Medulla oblongata (tissue), 1 donor: Measurements from ENCODE around the gene MAP4K5.
A peak's percentile ranks its signal among the peaks of the same experiment; 100 is the strongest.

Experiments used
- DNase-seq: peaks from one replicate; pipeline ENCODE4 v3.0.0-alpha.2; 2015; ENCODE audit errors: extremely low spot score

MAP4K5 gene

DNA sequence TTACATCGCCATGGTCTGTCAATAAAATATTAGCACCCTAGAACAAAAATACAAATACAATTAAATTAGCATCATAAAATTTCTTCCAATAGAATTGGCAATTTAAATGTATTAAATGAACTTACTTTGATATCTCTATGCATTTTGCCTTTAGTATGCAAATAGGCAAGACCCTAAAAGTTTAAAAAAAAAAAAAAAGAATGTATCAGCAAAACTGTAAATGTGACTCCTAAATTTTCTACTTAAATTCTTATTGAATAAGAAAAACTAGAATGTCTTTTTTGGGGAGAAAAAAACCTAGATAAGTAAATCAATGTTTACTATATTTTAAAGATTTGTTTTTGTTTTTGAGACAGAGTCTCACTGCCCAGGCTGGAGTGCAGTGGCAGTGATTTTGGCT is 56.2 kb downstream of the MAP4K5 start:
- DNase-seq: no peak

DNA sequence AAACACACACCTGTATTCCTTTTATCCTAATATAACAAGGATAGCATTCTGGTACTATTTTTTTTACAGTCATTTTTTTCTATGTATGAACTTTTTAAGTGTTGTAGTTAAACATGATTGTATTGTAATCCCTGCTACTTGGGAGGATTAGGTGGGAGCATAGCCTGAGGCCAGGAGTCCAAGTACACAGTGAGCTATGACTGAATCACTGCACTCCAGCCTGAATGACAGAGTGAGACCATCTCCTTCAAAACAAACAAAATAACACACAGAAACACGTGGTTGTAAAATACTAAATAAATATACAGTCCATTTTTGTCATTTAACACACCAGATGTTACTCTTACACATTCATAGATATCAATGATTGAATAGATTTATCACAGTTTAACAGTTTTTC is 56.9 kb downstream of the MAP4K5 start:
- no peak for DNase-seq

DNA sequence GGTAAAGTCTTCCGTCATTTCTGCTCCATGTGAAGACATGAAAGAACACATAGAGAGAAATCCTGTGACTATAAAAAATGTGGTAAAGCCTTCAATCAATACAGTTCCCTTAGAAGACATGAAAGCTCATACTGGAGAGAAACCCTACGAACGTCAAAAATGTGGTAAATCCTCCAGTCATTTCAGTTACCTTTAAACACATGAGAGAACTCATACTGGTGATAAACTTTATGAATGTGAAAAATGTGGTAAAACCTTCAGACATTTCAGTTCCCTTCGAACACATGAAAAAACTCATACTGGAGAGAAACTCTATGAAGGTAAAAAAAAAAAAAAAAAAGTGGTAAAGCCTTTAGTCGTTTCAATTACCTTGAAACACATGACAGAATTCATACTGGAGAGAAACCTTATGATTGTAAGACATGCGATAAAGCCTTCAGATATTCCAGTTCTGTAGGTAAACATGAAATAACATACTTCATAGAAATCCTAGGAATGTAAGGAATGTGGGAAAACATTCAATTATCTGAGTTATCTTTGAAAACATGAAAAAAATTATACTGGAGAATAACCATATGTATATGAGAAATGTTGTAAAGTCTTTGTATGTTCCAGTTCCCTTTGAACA is 60.4 kb downstream of the MAP4K5 start:
- no peak for DNase-seq

DNA sequence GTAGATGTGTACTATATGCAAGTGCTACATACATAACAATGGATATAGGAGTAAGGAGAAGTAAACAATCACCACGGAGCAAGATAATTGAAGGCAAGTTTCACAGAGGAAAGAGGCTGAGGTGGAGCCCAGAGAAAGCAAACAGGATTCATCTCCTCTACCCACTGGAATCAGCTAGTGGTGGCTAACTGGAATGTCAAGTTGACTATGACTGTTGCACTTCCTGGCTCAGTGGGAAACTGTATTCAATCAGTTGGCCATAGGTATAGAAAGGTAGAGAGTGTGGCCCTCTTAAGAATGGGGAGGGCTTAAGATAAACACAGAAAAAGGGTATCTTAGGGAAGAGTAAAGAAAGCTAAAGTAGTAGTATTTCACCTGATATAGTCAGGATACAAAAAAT is 62.4 kb downstream of the MAP4K5 start:
- no peak for DNase-seq

DNA sequence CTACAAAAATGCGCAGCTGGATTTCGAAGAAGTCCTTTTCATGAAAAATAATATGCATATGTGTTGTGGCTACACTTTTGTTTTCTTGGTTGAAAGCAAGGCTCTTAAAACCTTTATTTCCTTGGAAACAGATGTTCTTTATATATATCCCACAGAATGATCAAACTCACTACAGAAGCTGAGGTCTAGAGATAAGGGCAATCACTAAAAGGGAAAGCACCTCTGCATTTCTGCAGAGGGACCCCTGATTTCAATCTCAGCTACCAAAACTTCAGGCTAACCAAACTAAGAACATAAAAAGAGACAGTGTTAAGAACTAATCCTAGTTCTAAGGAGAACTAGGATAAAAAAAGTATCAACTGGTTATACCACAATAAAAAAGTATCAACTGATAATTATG is 70.3 kb downstream of the MAP4K5 start:
- DNase-seq: no peak

DNA sequence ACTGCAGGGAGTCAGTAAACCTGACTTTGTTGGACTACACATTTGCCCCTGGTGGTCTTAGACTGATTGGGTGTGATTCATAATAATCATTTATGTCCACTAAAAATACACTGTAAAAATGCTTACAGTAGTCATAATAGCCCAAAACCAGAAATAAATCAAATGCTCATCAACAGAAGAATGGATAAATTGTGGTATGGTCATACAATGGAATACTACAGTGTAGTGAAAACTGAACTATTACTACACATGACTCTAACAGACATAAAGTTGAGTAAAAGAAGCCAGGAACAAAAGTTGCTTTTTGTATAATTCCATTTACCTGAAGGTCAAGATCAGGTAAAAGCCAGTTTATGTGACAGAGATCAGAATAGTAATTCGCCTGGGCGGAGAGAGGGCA is 78.5 kb downstream of the MAP4K5 start:
- DNase-seq: no peak

DNA sequence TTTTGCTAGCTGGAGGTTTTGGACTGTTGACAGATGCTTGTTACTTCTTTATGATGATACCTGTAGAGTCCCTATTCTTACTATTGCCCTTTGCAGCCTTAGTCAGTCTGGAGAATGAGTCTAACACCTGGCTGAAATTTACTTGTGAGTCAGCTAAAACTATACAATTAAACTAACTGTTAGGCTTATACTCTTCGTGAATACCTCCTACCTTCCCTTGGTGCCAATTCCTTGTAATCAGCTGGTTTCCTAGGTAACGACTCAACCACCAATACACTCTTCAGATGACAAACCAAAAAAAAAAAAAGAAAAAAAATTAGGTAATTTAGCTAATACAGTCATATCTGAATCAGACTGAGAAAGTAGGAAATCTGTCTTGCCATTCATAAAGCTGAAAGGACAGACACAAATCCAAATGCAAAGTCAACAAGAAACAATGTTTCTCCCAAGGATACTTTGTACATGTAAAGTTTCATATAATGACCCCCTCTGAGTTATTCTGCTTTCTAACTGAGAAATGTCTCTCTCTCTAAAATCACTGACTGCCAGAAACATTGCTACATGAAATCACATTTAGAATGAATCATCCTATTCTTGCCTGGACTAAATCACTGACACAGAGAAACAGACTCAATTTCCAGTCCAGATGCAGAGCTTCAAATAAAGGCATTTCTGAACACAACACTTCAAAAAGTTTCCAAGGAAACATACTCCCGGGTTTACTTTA is 79.2 kb downstream of the MAP4K5 start:
- peak; percentile 6 for DNase-seq

DNA sequence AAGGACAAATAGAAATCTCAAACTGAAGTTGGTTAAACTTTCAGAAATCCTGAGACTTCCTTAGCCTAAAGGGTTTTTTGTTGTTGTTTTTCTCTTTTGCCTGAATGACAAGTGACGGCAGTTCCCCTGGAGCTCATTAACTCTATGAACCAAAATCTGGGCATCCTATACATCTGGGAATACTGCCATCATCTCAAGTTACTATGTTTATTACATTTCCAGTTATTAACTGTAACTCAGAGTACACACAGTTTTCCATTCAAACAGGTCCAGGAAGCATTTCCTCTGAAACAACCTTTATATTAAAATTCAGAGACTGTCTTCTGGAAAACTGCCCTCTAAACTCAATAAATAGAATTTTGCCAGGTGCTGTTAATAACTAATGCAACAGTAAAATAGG is 80.1 kb downstream of the MAP4K5 start:
- DNase-seq: no peak

DNA sequence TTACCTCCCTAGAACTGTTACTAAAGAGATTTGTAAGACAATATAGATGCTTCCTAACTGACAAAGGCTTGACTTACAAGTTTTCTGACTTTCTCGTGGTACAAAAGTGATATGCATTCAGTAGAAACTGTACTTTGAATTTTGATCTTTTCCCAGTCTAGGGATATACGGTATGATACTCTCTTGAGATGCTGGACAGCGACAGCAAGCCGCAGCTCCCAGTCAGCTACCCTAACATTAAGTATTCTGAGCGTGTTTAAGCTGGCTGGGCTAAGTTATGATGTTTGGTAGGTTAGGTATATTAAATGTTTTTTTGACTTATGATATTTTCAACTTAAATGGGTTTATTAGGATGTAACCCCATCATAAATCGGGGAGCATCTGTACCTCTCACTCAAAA is 80.5 kb downstream of the MAP4K5 start:
- no peak for DNase-seq

DNA sequence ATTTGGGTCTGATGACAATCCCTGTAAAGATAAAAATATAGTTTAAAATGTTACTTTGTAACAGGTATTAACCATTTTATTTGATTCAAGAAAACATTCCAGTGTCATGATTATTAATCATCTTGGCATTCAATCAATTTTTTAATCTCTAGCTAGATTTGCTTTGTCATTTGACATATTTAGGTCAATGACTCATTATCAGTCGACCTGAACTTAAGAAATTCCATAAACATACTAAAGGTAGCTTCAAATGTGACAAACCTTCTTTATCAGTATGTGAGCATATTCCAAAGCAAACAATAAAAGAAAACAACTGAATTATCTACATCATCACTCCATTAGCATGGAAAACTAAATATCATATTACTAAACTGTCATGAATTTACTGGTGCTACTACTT is 84.9 kb downstream of the MAP4K5 start:
- DNase-seq: no peak

DNA sequence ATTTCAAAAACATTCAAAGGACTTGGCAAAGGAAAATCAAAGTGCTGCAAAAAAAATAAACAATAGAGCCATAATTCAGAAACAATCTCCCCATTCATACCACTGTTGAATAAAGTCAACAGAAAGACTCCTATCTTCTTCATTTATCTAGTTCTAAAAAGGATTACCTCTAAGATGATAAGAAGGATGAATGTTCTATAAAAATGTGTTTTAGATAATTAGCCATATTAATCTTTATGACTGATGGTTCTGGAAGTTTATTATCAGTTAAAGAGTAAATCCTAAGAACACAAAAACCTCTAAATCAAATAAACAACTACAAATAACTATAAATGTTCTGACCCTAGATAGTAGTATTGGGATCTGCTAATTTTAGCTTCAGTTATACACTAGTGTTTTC is 97.8 kb downstream of the MAP4K5 start:
- no peak for DNase-seq

DNA sequence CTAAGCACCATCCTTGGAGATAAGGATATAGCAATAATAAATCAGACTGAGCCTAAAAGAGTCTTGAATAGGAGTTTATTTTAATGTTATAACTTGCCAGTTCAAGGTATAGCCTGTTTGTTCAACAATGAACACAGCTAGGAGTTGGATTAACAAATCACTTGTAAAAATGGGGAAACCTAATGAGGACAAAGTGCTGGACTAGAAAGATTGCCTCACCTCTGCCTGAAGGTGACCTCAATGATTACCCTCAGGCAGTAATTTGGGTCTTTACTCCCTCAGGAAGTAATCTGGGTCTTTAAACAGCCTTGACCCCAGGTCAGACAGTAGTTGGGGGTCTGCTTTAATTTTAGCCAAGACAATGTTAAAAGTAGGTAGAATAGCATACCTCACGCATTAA is 100.2 kb downstream of the MAP4K5 start:
- DNase-seq: no peak

DNA sequence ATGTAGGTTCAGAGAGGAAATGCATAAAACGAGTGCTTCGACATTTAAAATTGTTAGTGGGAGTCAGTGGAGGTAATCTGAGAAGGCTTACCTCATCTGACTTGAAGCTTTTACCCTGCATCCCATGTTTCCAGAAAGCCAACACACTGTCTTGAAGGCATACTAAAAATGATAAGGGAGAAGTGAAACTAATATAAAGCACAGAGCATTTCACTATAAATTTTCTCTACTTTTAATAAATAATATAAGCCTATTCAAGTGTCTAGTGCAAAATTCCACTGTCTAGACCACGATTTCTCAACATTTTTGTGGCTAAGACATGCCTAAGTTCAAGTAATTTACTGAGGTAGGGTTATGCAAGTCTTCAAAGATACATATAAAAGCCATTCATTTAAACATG is 106.6 kb downstream of the MAP4K5 start:
- DNase-seq: no peak

DNA sequence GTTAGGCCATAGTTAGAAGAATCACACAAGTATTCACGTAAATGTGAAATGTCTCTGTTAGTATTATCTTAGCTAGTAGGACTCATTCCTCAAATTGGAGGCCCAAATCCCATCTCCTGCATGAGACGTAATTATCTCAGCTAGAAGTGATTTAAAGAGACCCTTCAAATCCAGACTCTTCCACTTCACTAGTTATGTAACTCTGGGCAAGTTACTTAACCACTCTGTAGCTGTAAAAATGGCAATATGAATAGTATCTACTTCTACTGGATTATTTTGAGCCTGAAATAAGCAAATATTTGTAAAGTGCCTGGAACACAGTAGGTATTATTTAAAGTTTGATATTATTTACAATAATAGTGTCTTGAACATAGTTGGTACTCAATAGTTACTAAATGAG is 107.3 kb downstream of the MAP4K5 start:
- no peak for DNase-seq

DNA sequence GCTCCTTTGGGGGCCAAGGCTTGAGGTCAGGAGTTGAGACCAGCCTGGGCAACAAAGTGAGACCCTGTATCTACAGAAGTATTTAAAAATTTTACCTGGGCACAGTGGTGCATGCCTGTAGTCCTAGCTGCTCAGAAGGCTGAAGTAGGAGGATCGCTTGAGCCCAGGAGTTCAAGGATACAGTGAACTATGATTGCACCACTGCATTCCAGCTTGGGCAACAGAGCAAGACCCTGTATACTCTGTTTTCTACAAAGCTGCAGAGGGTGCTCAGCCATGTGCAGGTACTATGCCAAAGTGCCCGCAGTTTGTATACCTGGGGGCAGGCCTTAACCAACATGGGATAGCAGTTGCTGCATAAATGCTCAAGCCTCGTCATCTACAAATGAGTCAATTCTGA is 108.8 kb downstream of the MAP4K5 start:
- DNase-seq: no peak

DNA sequence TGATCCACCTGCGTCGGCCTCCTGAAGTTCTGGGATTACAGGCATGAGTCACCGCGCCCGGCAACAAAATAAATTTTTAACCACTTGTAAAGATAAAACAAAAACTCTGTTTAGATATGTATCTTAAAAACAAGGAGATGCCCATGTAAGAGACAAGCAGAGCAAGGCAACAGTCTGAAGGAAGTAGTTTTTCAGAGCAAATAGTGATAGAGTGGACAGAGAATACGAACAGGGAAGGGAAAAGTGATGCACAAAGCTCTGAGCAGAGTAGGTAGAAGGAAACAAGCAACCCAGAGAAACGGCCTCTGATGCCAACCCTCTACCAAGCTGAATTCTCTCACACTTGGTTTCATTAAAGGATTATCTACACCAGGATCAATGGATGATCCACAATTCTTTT is 110.9 kb downstream of the MAP4K5 start:
- DNase-seq: no peak

DNA sequence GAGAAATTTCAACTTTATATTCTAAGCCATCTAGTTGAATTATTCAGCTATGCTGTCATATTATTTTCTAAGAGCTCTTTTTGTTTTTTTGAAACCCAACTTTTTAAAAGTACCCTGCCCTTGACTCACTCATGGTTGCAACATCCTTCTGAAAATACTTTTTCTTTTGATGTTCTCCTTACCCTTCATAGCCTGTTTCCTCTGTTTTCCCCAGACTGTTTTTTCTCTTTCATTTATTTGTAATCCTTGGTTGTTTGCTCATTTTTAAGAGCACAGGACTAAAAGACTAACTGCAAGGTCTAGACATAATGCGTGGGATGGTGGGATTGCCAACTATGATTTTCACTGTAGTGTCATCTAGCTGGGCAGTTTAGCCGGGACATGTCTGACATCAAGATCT is 114.5 kb downstream of the MAP4K5 start:
- DNase-seq: no peak

DNA sequence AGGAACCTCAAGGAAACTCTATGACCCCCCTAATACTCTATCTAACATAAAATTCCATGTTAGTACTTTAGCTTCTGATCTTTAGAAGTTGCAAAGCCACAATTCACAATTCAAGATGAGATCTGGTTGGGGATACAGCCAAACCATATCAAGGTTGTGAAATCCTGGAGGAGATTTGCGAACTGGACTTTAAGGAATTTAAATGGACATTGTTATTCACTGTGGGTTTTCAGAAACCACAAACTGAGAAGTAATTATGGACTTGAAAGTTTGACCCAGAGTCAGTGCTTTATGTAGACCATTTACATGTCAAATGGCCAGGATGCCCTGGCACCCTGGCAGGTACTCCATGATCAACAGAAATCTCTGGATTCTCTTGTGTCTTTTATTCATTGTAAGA is 121.4 kb downstream of the MAP4K5 start:
- no peak for DNase-seq

DNA sequence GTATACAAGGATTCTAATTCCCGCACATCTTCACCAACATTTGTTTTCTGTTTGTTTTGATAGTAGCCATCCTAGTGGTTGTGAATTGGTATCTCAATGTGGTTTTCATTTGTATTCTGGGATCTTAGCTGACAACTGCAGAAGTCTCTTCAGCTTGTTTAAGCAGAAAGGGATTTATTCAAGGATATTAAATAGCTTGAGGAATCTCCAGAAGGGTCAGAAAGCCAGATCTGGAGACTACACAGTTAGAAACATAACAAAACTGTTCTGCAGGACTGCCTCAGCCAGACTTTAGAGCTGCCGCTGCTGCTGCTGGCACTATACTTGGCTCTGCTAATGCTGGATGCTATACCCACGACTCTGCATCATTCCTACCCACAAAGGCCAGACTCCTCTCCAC is 122.3 kb downstream of the MAP4K5 start:
- DNase-seq: no peak

DNA sequence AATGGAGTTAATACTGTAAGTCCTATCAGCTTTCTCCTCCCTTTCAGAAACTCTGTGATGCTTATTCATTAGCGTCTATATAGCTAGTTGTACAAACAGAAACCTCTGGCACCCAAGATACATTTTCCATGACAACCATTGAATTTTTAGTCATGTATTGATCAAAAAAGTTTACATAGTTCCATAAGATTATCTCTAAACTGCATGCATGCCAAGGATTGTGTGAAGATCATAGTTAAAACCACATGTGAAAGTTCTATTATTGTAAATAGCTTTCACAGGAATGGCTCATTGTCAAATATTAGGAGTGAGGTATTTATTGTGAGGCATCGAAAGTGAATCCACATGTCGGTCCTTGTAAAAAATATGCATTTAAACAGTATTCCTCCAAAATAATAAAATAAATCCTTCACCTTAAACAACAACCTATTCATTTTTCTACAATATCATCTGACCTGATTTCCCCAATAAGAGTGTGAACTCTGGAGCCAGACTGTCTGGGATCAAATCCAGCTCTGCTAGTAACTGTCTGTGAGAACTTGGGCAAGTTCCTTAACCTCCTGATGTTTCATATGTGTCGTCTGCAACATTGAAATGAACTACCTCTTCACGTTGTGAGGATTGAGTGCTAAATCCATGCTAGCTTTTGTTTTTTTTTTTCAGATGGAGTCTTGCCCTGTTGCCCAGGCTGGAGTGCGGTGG is 125.1 kb downstream of the MAP4K5 start:
- DNase-seq: no peak

DNA sequence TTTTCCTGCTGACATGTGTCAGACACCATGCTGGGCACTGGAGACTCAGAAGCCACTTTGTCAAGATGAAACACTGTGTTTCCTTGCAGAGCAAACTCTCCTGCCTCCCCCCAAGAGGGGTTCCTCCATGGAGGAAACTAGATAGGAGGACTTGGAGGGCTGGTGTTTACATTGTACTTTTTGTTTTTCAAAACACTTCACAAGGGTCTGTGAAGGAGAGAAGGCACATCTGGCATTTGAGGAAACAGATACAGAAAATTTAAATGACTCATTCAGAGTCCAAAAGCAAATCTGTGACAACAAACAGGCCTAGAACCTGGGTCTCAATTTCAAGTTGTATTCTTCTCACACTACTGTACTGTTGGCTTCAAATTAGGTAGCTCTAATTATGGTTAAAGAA is 128.9 kb downstream of the MAP4K5 start:
- DNase-seq: no peak

DNA sequence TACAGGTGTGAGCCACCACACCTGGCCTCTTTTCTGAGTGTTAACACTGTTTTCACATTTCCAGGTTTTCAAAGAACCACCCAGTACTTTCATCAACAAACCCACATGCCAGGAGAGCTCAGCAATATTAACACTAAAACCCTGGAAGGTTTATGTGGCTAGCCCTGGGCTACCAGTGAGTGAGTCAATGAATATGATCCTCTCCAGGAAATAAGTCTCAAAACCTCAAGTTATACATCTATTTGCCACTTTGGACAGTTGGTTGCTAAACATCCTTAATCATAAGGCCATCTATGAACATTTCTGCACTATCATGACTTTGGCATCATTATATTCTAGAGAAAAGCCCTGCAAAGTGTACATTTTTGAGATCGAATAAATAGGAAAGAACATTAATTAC is 129.4 kb downstream of the MAP4K5 start:
- DNase-seq: no peak

DNA sequence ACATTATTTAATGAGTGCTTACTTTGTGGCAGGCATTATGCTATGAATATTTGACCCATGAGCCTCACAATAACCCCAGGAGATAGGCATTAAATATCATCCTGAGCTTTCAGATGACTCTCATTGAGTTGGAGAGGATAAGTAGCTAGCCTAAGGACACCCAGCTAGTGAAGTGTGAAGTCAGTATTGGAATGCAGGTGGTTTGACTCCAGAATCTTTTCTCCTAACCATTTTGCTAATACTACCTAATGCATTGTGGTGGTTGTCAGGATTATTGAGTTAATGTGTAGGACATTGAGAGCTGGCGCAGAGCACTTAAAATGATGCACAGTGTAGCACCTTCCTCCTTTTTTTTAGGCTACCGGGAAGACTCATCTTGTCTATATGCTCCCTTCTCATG is 131.9 kb downstream of the MAP4K5 start:
- no peak for DNase-seq
